Astrocyte (in vitro differentiated cells and primary cell): ENCODE measurements around the gene ESYT3. TPM values are rescaled to one million over a fixed set of nuclear protein-coding genes. Genes with fewer than 3 reads are reported as not detected.
"Not testable (repeated sequence)": the region's sequence is repeated elsewhere in the genome, so short reads cannot be mapped to it uniquely, and the experiment has no call there.

Source experiments
- DNase-seq: peaks from one replicate; pipeline ENCODE4 v3.0.0-alpha.2; 2010; ENCODE audit warnings: low read depth
- FAIRE-seq: peaks from 2 replicates; lab custom pipeline; 2011; peaks lifted over from hg19 to GRCh38; lab: Jason Lieb, UNC
- H2AFZ ChIP-seq: 2 replicates; pipeline ENCODE4 v1.6.0; 2012; ENCODE audit warnings: low read depth, low read length, inconsistent platforms
- H3K27ac ChIP-seq: 2 replicates; pipeline ENCODE4 v1.5.1; 2011; ENCODE audit warnings: low read depth, low read length, inconsistent platforms
- H3K27me3 ChIP-seq: 2 replicates; pipeline ENCODE4 v1.6.0; 2011; ENCODE audit warnings: low read length, inconsistent platforms; ENCODE audit not compliant: insufficient read depth
- H3K36me3 ChIP-seq: 2 replicates; pipeline ENCODE4 v1.5.1; 2011; ENCODE audit warnings: low read length, inconsistent platforms; ENCODE audit not compliant: insufficient read depth
- H3K4me1 ChIP-seq: 2 replicates; pipeline ENCODE4 v1.5.1; 2011; ENCODE audit warnings: low read length, inconsistent platforms; ENCODE audit not compliant: insufficient read depth
- H3K4me2 ChIP-seq: 2 replicates; pipeline ENCODE4 v1.6.0; 2012; ENCODE audit warnings: low read length, inconsistent platforms
- H3K4me3 ChIP-seq: 2 replicates; pipeline ENCODE4 v1.5.1; 2011; ENCODE audit warnings: low read depth, mild to moderate bottlenecking, low read length, inconsistent platforms; ENCODE audit not compliant: insufficient read depth
- H3K79me2 ChIP-seq: 2 replicates; pipeline ENCODE4 v1.6.0; 2012; ENCODE audit warnings: mild to moderate bottlenecking, low read length, inconsistent platforms; ENCODE audit not compliant: insufficient read depth
- H3K9ac ChIP-seq: 2 replicates; pipeline ENCODE4 v1.6.0; 2012; ENCODE audit warnings: mild to moderate bottlenecking, low read length, inconsistent platforms
- H3K9me3 ChIP-seq: 2 replicates; pipeline ENCODE4 v1.5.1; 2012; ENCODE audit warnings: low read depth, mild to moderate bottlenecking, low read length, inconsistent platforms; ENCODE audit not compliant: insufficient read depth
- H4K20me1 ChIP-seq: 2 replicates; pipeline ENCODE4 v1.6.0; 2012; ENCODE audit warnings: low read length, inconsistent platforms; ENCODE audit not compliant: insufficient read depth
- H3K27ac Mint-ChIP-seq: one replicate; pipeline ENCODE4 v1.8.0; 2021; ENCODE audit warnings: mild to moderate bottlenecking, mixed read lengths; ENCODE audit not compliant: unreplicated experiment
- H3K27me3 Mint-ChIP-seq: one replicate; pipeline ENCODE4 v1.8.0; 2021; ENCODE audit warnings: low read depth, mixed read lengths; ENCODE audit not compliant: unreplicated experiment
- H3K36me3 Mint-ChIP-seq: one replicate; pipeline ENCODE4 v1.8.0; 2021; ENCODE audit warnings: low read depth, mixed read lengths; ENCODE audit not compliant: unreplicated experiment
- H3K4me1 Mint-ChIP-seq: one replicate; pipeline ENCODE4 v1.8.0; 2021; ENCODE audit warnings: low read depth, mixed read lengths; ENCODE audit not compliant: unreplicated experiment
- H3K4me3 Mint-ChIP-seq: one replicate; pipeline ENCODE4 v1.8.0; 2021; ENCODE audit warnings: mild to moderate bottlenecking, moderate library complexity, mixed read lengths; ENCODE audit not compliant: unreplicated experiment
- H3K9me3 Mint-ChIP-seq: one replicate; pipeline ENCODE4 v1.8.0; 2021; ENCODE audit warnings: mild to moderate bottlenecking, mixed read lengths; ENCODE audit not compliant: unreplicated experiment
- EZH2 ChIP-seq: IDR thresholded peaks from 2 replicates; pipeline ENCODE4 v1.6.1; 2012; ENCODE audit warnings: mild to moderate bottlenecking, low read length, inconsistent platforms; ENCODE audit not compliant: insufficient read depth
- total RNA-seq: library from RNA; stranded (reverse); gene quantifications from 2 replicates; pipeline ENCODE4 v1.2.1, GENCODE V29; 2021
- TF ChIP-seq, protein P1 (sequence below): IDR thresholded peaks from 2 replicates; pipeline ENCODE4 v1.5.1; 2011; ENCODE audit warnings: low read depth, mild to moderate bottlenecking, inconsistent platforms, low read length, moderate library complexity; ENCODE audit not compliant: insufficient read depth

The ESYT3 gene
- total RNA-seq, 1 donor from 2014 or later, result 2.0 TPM

DNA sequence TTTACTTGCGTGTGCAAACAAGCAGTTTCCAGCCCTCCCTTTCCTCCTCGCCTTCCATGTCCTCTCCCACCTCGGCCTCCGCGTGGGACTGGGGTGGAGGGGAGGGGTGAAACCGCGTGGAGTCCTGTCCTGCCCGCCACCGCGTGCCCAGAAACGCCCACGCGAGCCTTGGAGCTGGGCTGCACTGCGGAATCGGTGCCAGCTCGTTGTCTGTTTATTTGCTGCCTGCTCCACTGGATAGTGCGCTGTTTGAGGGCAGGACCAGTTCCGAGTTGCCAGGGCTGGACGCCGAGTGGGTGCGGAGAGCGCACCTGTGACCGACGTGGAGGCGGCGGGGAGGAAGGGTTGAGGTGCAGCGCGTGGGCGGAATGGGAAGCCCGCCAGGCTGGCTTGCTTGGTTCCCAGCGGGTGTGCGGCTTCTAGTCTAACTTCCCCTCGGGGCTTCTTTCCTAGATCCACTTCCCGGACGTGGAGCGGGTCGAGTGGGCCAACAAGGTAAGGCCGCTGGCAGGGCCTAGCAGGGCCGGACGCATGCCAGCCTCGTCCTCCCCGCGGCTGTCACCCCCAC lies 17.3 kb downstream of the ESYT3 start:
- no peak overlapping the region for H3K27ac Mint-ChIP-seq

DNA sequence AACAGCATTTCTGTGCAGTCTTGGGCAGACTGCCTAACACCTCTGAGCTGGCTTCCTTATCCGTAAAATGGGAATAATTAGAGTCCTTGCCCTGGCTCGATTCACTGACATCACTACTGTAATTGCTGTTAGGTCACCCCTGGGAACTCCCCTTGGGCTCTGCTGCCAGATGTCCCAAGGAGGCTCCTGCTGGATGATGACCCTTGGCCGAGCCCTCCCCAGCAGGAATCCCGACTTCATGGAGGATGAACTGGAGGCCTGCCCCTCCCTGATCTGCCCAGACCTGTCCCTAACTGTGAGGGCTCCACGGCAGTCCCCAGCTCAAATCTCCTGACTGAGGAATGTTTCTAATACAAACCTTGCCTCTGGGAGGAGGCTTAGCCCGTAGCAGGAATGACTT lies 18.0 kb downstream of the ESYT3 start:
- H3K36me3 ChIP-seq, result no peaks in the 10 kb centered on the region
- TF ChIP-seq, protein P1, sequence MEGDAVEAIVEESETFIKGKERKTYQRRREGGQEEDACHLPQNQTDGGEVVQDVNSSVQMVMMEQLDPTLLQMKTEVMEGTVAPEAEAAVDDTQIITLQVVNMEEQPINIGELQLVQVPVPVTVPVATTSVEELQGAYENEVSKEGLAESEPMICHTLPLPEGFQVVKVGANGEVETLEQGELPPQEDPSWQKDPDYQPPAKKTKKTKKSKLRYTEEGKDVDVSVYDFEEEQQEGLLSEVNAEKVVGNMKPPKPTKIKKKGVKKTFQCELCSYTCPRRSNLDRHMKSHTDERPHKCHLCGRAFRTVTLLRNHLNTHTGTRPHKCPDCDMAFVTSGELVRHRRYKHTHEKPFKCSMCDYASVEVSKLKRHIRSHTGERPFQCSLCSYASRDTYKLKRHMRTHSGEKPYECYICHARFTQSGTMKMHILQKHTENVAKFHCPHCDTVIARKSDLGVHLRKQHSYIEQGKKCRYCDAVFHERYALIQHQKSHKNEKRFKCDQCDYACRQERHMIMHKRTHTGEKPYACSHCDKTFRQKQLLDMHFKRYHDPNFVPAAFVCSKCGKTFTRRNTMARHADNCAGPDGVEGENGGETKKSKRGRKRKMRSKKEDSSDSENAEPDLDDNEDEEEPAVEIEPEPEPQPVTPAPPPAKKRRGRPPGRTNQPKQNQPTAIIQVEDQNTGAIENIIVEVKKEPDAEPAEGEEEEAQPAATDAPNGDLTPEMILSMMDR, result no peak
- no peak for TF ChIP-seq EZH2
- Mint-ChIP-seq H3K4me1 (peaks cover 11% of the 10 kb centered on the region), H3K36me3 (peaks cover 6% of the 10 kb centered on the region), H3K4me3 (no peak overlapping the region), H3K27ac (no peak overlapping the region), H3K27me3 (peaks cover 10% of the 10 kb centered on the region), H3K9me3 (peaks cover 3% of the 10 kb centered on the region)
- no peaks in the 10 kb centered on the region for H3K79me2 ChIP-seq
- H3K4me3 ChIP-seq, result no peak overlapping the region
- H2AFZ ChIP-seq, result no peak overlapping the region
- no peak overlapping the region for H3K27ac ChIP-seq
- H3K9ac ChIP-seq, result no peak overlapping the region
- DNase-seq (no peak), FAIRE-seq (no peak)
- H3K9me3 ChIP-seq, result no peaks in the 10 kb centered on the region
- H4K20me1 ChIP-seq, result no peaks in the 10 kb centered on the region
- no peak overlapping the region for H3K4me2 ChIP-seq
- H3K4me1 ChIP-seq, result no peaks in the 10 kb centered on the region
- H3K27me3 ChIP-seq, result no peaks in the 10 kb centered on the region

More for the DNA sequence above, 17.3 kb downstream of the ESYT3 start:
- H3K27me3 Mint-ChIP-seq, result peaks cover 10% of the 10 kb centered on the region
- Histone ChIP-seq H3K4me3 (no peak overlapping the region), H3K27me3 (no peaks in the 10 kb centered on the region), H3K79me2 (no peaks in the 10 kb centered on the region), H3K4me2 (no peak overlapping the region), H3K9ac (no peak overlapping the region), H2AFZ (no peak overlapping the region), H3K9me3 (no peaks in the 10 kb centered on the region), H3K4me1 (no peaks in the 10 kb centered on the region), H3K36me3 (no peaks in the 10 kb centered on the region), H3K27ac (no peak overlapping the region), H4K20me1 (no peaks in the 10 kb centered on the region)
- peaks cover 3% of the 10 kb centered on the region for H3K9me3 Mint-ChIP-seq
- no peak overlapping the region for H3K4me3 Mint-ChIP-seq
- peaks cover 3% of the 10 kb centered on the region for H3K36me3 Mint-ChIP-seq
- TF ChIP-seq, protein P1, result no peak
- no peak for TF ChIP-seq EZH2
- peaks cover 11% of the 10 kb centered on the region for H3K4me1 Mint-ChIP-seq
- DNase-seq, result no peak
- FAIRE-seq, result no peak

DNA sequence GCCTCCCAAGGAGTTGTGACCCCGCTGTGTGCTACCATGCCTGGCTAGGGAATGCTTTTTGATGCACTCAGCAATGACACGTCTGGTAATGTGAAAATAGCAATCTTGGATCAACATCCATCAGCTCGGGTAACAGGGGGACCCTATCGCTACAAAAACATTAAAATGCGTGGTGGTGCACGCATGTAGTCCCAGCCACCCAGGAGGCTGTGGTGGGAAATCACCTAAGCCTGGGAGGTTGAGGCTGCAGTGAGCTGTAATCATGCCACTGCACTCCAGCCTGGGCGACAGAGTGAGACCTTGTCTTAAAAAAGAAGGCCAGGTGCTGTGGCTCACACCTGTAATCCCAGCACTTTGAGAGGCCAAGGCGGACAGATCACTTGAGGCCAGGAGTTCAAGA lies 19.5 kb downstream of the ESYT3 start:
- H3K9me3 Mint-ChIP-seq, H3K4me2 ChIP-seq, H3K4me1 Mint-ChIP-seq: not testable (repeated sequence)

More for the DNA sequence above, 19.5 kb downstream of the ESYT3 start:
- FAIRE-seq, H3K27ac Mint-ChIP-seq, H3K4me3 Mint-ChIP-seq, H2AFZ ChIP-seq, H4K20me1 ChIP-seq, H3K27ac ChIP-seq, H3K9me3 ChIP-seq, H3K27me3 ChIP-seq, DNase-seq, H3K36me3 ChIP-seq, H3K4me1 ChIP-seq, H3K4me3 ChIP-seq, H3K79me2 ChIP-seq, H3K9ac ChIP-seq: not testable (repeated sequence)
- H3K36me3 Mint-ChIP-seq, result peaks cover 12% of the 10 kb centered on the region
- H3K27me3 Mint-ChIP-seq, result peaks cover 11% of the 10 kb centered on the region
